OCI-LY1 (cell line): Measurements from ENCODE around the gene KATNAL1.

Experiments used
- H2AFZ ChIP-seq: fragments of 200-600 bp; sonication (generic), shearing (Covaris generic); 2 replicates; pipeline ENCODE4 v1.6.0; 2014; ENCODE audit warnings: antibody characterized with exemption, mild to moderate bottlenecking, low read length
- H3F3A ChIP-seq: fragments of 200-600 bp; sonication (generic), shearing (Covaris generic); 2 replicates; pipeline ENCODE4 v1.6.0; 2014; ENCODE audit warnings: mild to moderate bottlenecking, antibody characterized with exemption, low read length, moderate library complexity; ENCODE audit not compliant: insufficient read depth
- H3K27ac ChIP-seq: fragments of 200-600 bp; sonication (generic); 2 replicates; pipeline ENCODE4 v1.5.1; 2014; ENCODE audit warnings: low read length, mixed run types, mild to moderate bottlenecking, low read depth; ENCODE audit not compliant: poor library complexity, severe bottlenecking
- H3K27me3 ChIP-seq: fragments of 200-600 bp; sonication (generic); 2 replicates; pipeline ENCODE4 v1.6.0; 2014; ENCODE audit warnings: antibody characterized with exemption, mild to moderate bottlenecking, low read length, moderate library complexity; ENCODE audit not compliant: insufficient read depth
- H3K36me3 ChIP-seq: fragments of 200-600 bp; sonication (generic); 2 replicates; pipeline ENCODE4 v1.6.1; 2014; ENCODE audit warnings: mild to moderate bottlenecking, antibody characterized with exemption, low read length, moderate library complexity, mixed read lengths; ENCODE audit not compliant: insufficient read depth
- H3K4me1 ChIP-seq: fragments of 200-600 bp; sonication (generic); 2 replicates; pipeline ENCODE4 v1.5.1; 2014; ENCODE audit warnings: mild to moderate bottlenecking, low read length, moderate library complexity; ENCODE audit not compliant: insufficient read depth, severe bottlenecking
- H3K4me2 ChIP-seq: fragments of 200-600 bp; sonication (generic), shearing (Covaris generic); 2 replicates; pipeline ENCODE4 v1.6.1; 2014; ENCODE audit warnings: low read length
- H3K4me3 ChIP-seq: fragments of 200-600 bp; sonication (generic); 2 replicates; pipeline ENCODE4 v1.5.1; 2014; ENCODE audit warnings: low read length, low read depth, mild to moderate bottlenecking, mixed read lengths; ENCODE audit not compliant: poor library complexity, severe bottlenecking
- H3K79me2 ChIP-seq: fragments of 200-600 bp; shearing (Covaris generic); 2 replicates; pipeline ENCODE4 v1.6.1; 2016; ENCODE audit warnings: mixed run types, low read length, mixed read lengths; ENCODE audit not compliant: insufficient read depth
- H3K9ac ChIP-seq: fragments of 200-600 bp; sonication (generic), shearing (Covaris generic); 2 replicates; pipeline ENCODE4 v1.6.1; 2014; ENCODE audit warnings: mild to moderate bottlenecking, low read length, mixed read lengths
- H3K9me2 ChIP-seq: fragments of 200-600 bp; sonication (generic), shearing (Covaris generic); 2 replicates; pipeline ENCODE4 v1.6.1; 2014; ENCODE audit warnings: low read depth, mild to moderate bottlenecking, low read length, mixed read lengths
- H3K9me3 ChIP-seq: fragments of 200-600 bp; shearing (Covaris generic); 2 replicates; pipeline ENCODE4 v1.6.1; 2014; ENCODE audit warnings: low read length, mixed read lengths
- H4K20me1 ChIP-seq: fragments of 200-600 bp; sonication (generic), shearing (Covaris generic); 2 replicates; pipeline ENCODE4 v1.6.0; 2016; ENCODE audit warnings: mild to moderate bottlenecking, low read length; ENCODE audit not compliant: insufficient read depth
- CTCF ChIP-seq: fragments of 200-600 bp; sonication (generic), shearing (Covaris generic); IDR thresholded peaks from 2 replicates; pipeline ENCODE4 v1.5.1; 2017; ENCODE audit warnings: mild to moderate bottlenecking, antibody characterized with exemption, low read length, moderate library complexity, mixed read lengths
- EZH2 ChIP-seq: fragments of 200-600 bp; sonication (generic), shearing (Covaris generic); IDR thresholded peaks from 2 replicates; pipeline ENCODE4 v1.8.0; 2017; ENCODE audit warnings: borderline replicate concordance, mixed run types, mild to moderate bottlenecking, antibody characterized with exemption, low read length, moderate library complexity, mixed read lengths

Gene KATNAL1

GRCh38 chr13:30313311-30313710 is 6.0 kb upstream of the KATNAL1 start:
- Histone ChIP-seq H3K4me2 (no peak overlapping the region), H3K27ac (no peak overlapping the region), H3K27me3 (no peaks in the 10 kb centered on the region), H3K9me3 (no peaks in the 10 kb centered on the region), H3K9me2 (no peaks in the 10 kb centered on the region), H3K4me3 (no peak overlapping the region), H3K79me2 (no peaks in the 10 kb centered on the region), H3F3A (no peaks in the 10 kb centered on the region), H4K20me1 (no peaks in the 10 kb centered on the region), H3K9ac (no peak overlapping the region), H3K4me1 (peaks cover 6% of the 10 kb centered on the region), H2AFZ (no peak overlapping the region), H3K36me3 (no peaks in the 10 kb centered on the region)
- no peak for TF ChIP-seq CTCF
- no peak for TF ChIP-seq EZH2

- Histone ChIP-seq H3K4me3 (no peak overlapping the region), H3K27me3 (no peaks in the 10 kb centered on the region), H2AFZ (no peak overlapping the region), H3K79me2 (no peaks in the 10 kb centered on the region), H3F3A (no peaks in the 10 kb centered on the region), H3K4me2 (no peak overlapping the region), H3K4me1 (peaks cover 10% of the 10 kb centered on the region), H3K9me2 (no peaks in the 10 kb centered on the region), H3K36me3 (no peaks in the 10 kb centered on the region), H4K20me1 (no peaks in the 10 kb centered on the region), H3K9me3 (no peaks in the 10 kb centered on the region), H3K9ac (no peak overlapping the region), H3K27ac (no peak overlapping the region)
- TF ChIP-seq EZH2 (no peak), CTCF (no peak)
Observed at GRCh38 chr13:30312904-30313303, 5.6 kb upstream of the KATNAL1 start.

- Histone ChIP-seq H3K27me3 (no peaks in the 10 kb centered on the region), H3F3A (no peaks in the 10 kb centered on the region), H3K4me1 (peaks cover 41% of the 10 kb centered on the region), H3K36me3 (no peaks in the 10 kb centered on the region), H3K9me2 (no peaks in the 10 kb centered on the region), H3K79me2 (peaks cover 23% of the 10 kb centered on the region), H3K4me3 (no peak overlapping the region), H4K20me1 (no peaks in the 10 kb centered on the region), H3K9ac (no peak overlapping the region), H3K4me2 (no peak overlapping the region), H3K27ac (peak overlapping the region; percentile 28), H2AFZ (no peak overlapping the region), H3K9me3 (no peaks in the 10 kb centered on the region)
- TF ChIP-seq CTCF (no peak), EZH2 (no peak)
Observed at GRCh38 chr13:30308548-30308947, 1.2 kb upstream of the KATNAL1 start.
